Colonic mucosa (tissue), 4 donors: ENCODE measurements around the gene MIS18BP1. TPM values are rescaled to one million over a fixed set of nuclear protein-coding genes. Genes with fewer than 3 reads are reported as not detected.

Experiments used
- DNase-seq: peaks from one replicate; pipeline ENCODE4 v3.0.0-alpha.2; 2020
- H3K27ac ChIP-seq: fragments of 200-600 bp; one replicate; pipeline ENCODE4 v1.8.0; 2021
- H3K27me3 ChIP-seq: fragments of 200-600 bp; one replicate; pipeline ENCODE4 v1.8.0; 2021
- H3K36me3 ChIP-seq: fragments of 200-600 bp; one replicate; pipeline ENCODE4 v1.8.0; 2021
- H3K4me1 ChIP-seq: fragments of 200-600 bp; one replicate; pipeline ENCODE4 v1.8.0; 2021; ENCODE audit warnings: mild to moderate bottlenecking
- H3K4me3 ChIP-seq: fragments of 200-600 bp; one replicate; pipeline ENCODE4 v1.8.0; 2021
- H3K9ac ChIP-seq, 2 donors: one replicate each; pipeline ENCODE4 v1.7.0; 2013; ENCODE audit warnings: control low read depth in 2 of 2, low read depth in 2 of 2, low read length in 2 of 2
- H3K9me3 ChIP-seq: fragments of 200-600 bp; one replicate; pipeline ENCODE4 v1.8.0; 2021
- CTCF ChIP-seq: fragments of 200-600 bp; IDR thresholded peaks from one replicate; pipeline ENCODE4 v1.8.0; 2022; ENCODE audit warnings: antibody characterized with exemption, mild to moderate bottlenecking
- intact Hi-C: fragments of 100-400 bp; cut with DNase I; formaldehyde crosslinking; loops from one replicate; pipeline ENCODE4 v1.14.1; 2022
- total RNA-seq, 2 donors: library from RNA; stranded (reverse); fragmentation: NEBNext Ultra II Directional in 1 of 2; extraction: Animal tissue kit (Norgen Biotek cat#: 25700) in 1 of 2; gene quantifications; one replicate each; pipeline ENCODE4 v1.2.1, GENCODE V29; 2021
- donor health status: healthy.
- donor health status: DM: no; HTN: no; CAD: no.
- donor health status: DM: no; HTN: no; CAD: no.

The MIS18BP1 gene
- total RNA-seq, 2 donors from 2014 or later = 18.8 to 30.0 TPM

- H3K9ac ChIP-seq = peak overlapping the region; percentile 6 to 49
- no peak for TF ChIP-seq CTCF
- H3K27me3 ChIP-seq = no peaks in the 10 kb centered on the region
- no peaks in the 10 kb centered on the region for H3K36me3 ChIP-seq
- H3K9me3 ChIP-seq = no peaks in the 10 kb centered on the region
- DNase-seq = peak; percentile 24
- H3K27ac ChIP-seq = peak overlapping the region; percentile 90
- intact Hi-C loops = no loop called here
- no peaks in the 10 kb centered on the region for H3K4me1 ChIP-seq
- H3K4me3 ChIP-seq = peak overlapping the region; percentile 74
Measured at GRCh38 chr14:45251912-45252311, 1.1 kb downstream of the MIS18BP1 start.

- intact Hi-C loops = no loop called here
- H3K4me3 ChIP-seq = no peak overlapping the region
- H3K36me3 ChIP-seq = no peaks in the 10 kb centered on the region
- H3K27ac ChIP-seq = peak overlapping the region; percentile 50
- DNase-seq = no peak
- H3K27me3 ChIP-seq = no peaks in the 10 kb centered on the region
- no peaks in the 10 kb centered on the region for H3K4me1 ChIP-seq
- H3K9me3 ChIP-seq = no peaks in the 10 kb centered on the region
- no peak for TF ChIP-seq CTCF
- H3K9ac ChIP-seq = no peak overlapping the region
Measured at GRCh38 chr14:45249856-45250575, 3.0 kb downstream of the MIS18BP1 start.

GRCh38 chr14:45247427-45247826 is 5.6 kb downstream of the MIS18BP1 start:
- Histone ChIP-seq H3K36me3 (no peaks in the 10 kb centered on the region), H3K27me3 (no peaks in the 10 kb centered on the region), H3K27ac (no peak overlapping the region), H3K9ac (no peak overlapping the region), H3K4me3 (no peak overlapping the region), H3K9me3 (no peaks in the 10 kb centered on the region), H3K4me1 (no peaks in the 10 kb centered on the region)
- DNase-seq = no peak
- intact Hi-C loops = no loop called here
- no peak for TF ChIP-seq CTCF

- intact Hi-C loops = no loop called here
- H3K27ac ChIP-seq = no peak overlapping the region
- no peaks in the 10 kb centered on the region for H3K9me3 ChIP-seq
- no peak overlapping the region for H3K4me3 ChIP-seq
- no peaks in the 10 kb centered on the region for H3K27me3 ChIP-seq
- no peak overlapping the region for H3K9ac ChIP-seq
- TF ChIP-seq CTCF = no peak
- no peak for DNase-seq
- no peaks in the 10 kb centered on the region for H3K4me1 ChIP-seq
- no peaks in the 10 kb centered on the region for H3K36me3 ChIP-seq
Measured at GRCh38 chr14:45246691-45247090, 6.3 kb downstream of the MIS18BP1 start.

- H3K9ac ChIP-seq = no peak overlapping the region
- H3K4me3 ChIP-seq = no peak overlapping the region
- TF ChIP-seq CTCF = no peak
- no peak for DNase-seq
- intact Hi-C loops = no loop called here
- no peaks in the 10 kb centered on the region for H3K4me1 ChIP-seq
- no peaks in the 10 kb centered on the region for H3K9me3 ChIP-seq
- H3K36me3 ChIP-seq = no peaks in the 10 kb centered on the region
- H3K27ac ChIP-seq = no peak overlapping the region
- H3K27me3 ChIP-seq = no peaks in the 10 kb centered on the region
Measured at GRCh38 chr14:45246151-45246550, 6.9 kb downstream of the MIS18BP1 start.
